Spinal cord (tissue), 10 donors: ENCODE data around the gene CATSPER4. TPM values are rescaled to one million over a fixed set of nuclear protein-coding genes. Genes with fewer than 3 reads are reported as not detected.
A peak's percentile ranks its signal among the peaks of the same experiment; 100 is the strongest.

ENCODE experiments used
- DNase-seq, 6 donors: peaks; one replicate each; pipeline versions ENCODE4 v3.0.0 to v3.0.0-alpha.2; 2013 to 2015; ENCODE audit warnings: low spot score in 6 of 6, low read depth in 4 of 6
- H3K27ac ChIP-seq: one replicate; pipeline ENCODE4 v1.5.1; 2013; ENCODE audit warnings: low read depth, low read length, control low read depth
- H3K27me3 ChIP-seq: one replicate; pipeline ENCODE4 v1.6.1; 2013; ENCODE audit warnings: low read length; ENCODE audit not compliant: control insufficient read depth, insufficient read depth
- H3K36me3 ChIP-seq: one replicate; pipeline ENCODE4 v1.6.1; 2013; ENCODE audit warnings: low read length; ENCODE audit not compliant: control insufficient read depth, insufficient read depth
- H3K4me1 ChIP-seq: one replicate; pipeline ENCODE4 v1.6.1; 2013; ENCODE audit warnings: low read length; ENCODE audit not compliant: control insufficient read depth, insufficient read depth
- H3K4me3 ChIP-seq: one replicate; pipeline ENCODE4 v1.5.1; 2013; ENCODE audit warnings: low read depth, low read length, control low read depth
- H3K9me3 ChIP-seq: one replicate; pipeline ENCODE4 v1.6.1; 2013; ENCODE audit warnings: low read length; ENCODE audit not compliant: control insufficient read depth, insufficient read depth
- WGBS: methylation state at CpG from one replicate; pipeline ENCODE4 v1.1.5; 2013; ENCODE audit warnings: missing lambda C conversion rate; ENCODE audit not compliant: insufficient coverage; 5-methylcytosine and 5-hydroxymethylcytosine counted together
- polyA plus RNA-seq, 2 donors: library from polyadenylated mRNA; unstranded; fragments of 120-200 nt; gene quantifications; one replicate each; pipeline ENCODE4 v1.2.1, GENCODE V29; 2013; ENCODE audit not compliant: insufficient read length in 2 of 2
- total RNA-seq, 2 donors: library from RNA; depleted of rRNA in 1 of 2; stranded (reverse); fragments of 120-200 nt in 1 of 2; fragments of >200 nt in 1 of 2; gene quantifications; one replicate each; pipeline versions ENCODE4 v1.2.3 to v1.2.4, GENCODE V29; 2013 to 2014
- donor health status: healthy.

The CATSPER4 gene
- total and polyA plus RNA-seq, 4 donors = 0.11 to 0.14 TPM; not detected in 2

- peak; percentile 92 to 99 (median 94) for DNase-seq
- H3K36me3 ChIP-seq = no peaks in the 10 kb centered on the region
- peaks cover 11% of the 10 kb centered on the region for H3K4me1 ChIP-seq
- H3K9me3 ChIP-seq = no peaks in the 10 kb centered on the region
- H3K4me3 ChIP-seq = peak within 1 kb of the TSS; percentile 89
- 0% methylated on average over 73 of the region's 73 CpGs for WGBS
- H3K27ac ChIP-seq = peak within 1 kb of the TSS; percentile 97
- no peaks in the 10 kb centered on the region for H3K27me3 ChIP-seq
These were observed 43.7 kb downstream of the CATSPER4 start, which contains the start of gene CEP85 for GRCh38 chr1:26233903-26234643. TSS of gene CEP85 (plus strand) at chr1:26234200. CDS start at chr1:26239784, 5,584 bp downstream.

- 0% methylated on average over 21 of the region's 30 CpGs for WGBS
- H3K27me3 ChIP-seq = no peaks in the 10 kb centered on the region
These were observed 44.4 kb downstream of the CATSPER4 start for GRCh38 chr1:26234644-26235370.

GRCh38 chr1:26237230-26237966 is 47.0 kb downstream of the CATSPER4 start:
- Histone ChIP-seq H3K4me3 (no peak overlapping the region), H3K36me3 (no peaks in the 10 kb centered on the region), H3K27ac (no peak overlapping the region), H3K27me3 (no peaks in the 10 kb centered on the region), H3K9me3 (no peaks in the 10 kb centered on the region), H3K4me1 (peaks cover 11% of the 10 kb centered on the region)
- 100% methylated on average over 1 of the region's 6 CpGs for WGBS
- DNase-seq = no peak

More at GRCh38 chr1:26234644-26235370, 44.4 kb downstream of the CATSPER4 start:
- no peaks in the 10 kb centered on the region for H3K36me3 ChIP-seq
- H3K27ac ChIP-seq = peak overlapping the region; percentile 97
- peaks cover 11% of the 10 kb centered on the region for H3K4me1 ChIP-seq
- no peaks in the 10 kb centered on the region for H3K9me3 ChIP-seq
- DNase-seq = peak in 2 of 6 donors; percentile 18 to 30
- peak overlapping the region; percentile 89 for H3K4me3 ChIP-seq

- peaks cover 5% of the 10 kb centered on the region for H3K4me1 ChIP-seq
- no peak overlapping the region for H3K27ac ChIP-seq
- no peak for DNase-seq
- H3K9me3 ChIP-seq = no peaks in the 10 kb centered on the region
- 40% methylated on average over 1 of the region's 4 CpGs for WGBS
- H3K27me3 ChIP-seq = no peaks in the 10 kb centered on the region
- peaks cover 9% of the 10 kb centered on the region for H3K36me3 ChIP-seq
- H3K4me3 ChIP-seq = no peak overlapping the region
These were observed 49.5 kb downstream of the CATSPER4 start for GRCh38 chr1:26239936-26240335.

Other genes starting within 250 kb of the CATSPER4 start
- 10 to 100 TPM in 1 of 2 donors, 1 to 10 TPM in 1; 6.6 to 11.1 TPM for gene PAFAH2, start 192.5 kb upstream of the CATSPER4 start, total RNA-seq
- 1 to 10 TPM; 6.8 to 9.5 TPM for gene PAFAH2, start 192.5 kb upstream of the CATSPER4 start, polyA plus RNA-seq
- 1 to 10 TPM; 2.3 to 3.0 TPM for gene EXTL1, start 168.8 kb upstream of the CATSPER4 start, total RNA-seq
- gene EXTL1, start 168.8 kb upstream of the CATSPER4 start, polyA plus RNA-seq = 10 to 100 TPM; 12.9 to 14.8 TPM
- gene SLC30A2, start 144.5 kb upstream of the CATSPER4 start, total RNA-seq = under 1 TPM in 1 of 2 donors, not detected in 1; 0.11 TPM
- under 1 TPM; 0.19 to 0.26 TPM for gene SLC30A2, start 144.5 kb upstream of the CATSPER4 start, polyA plus RNA-seq
- gene TRIM63, start 123.0 kb upstream of the CATSPER4 start, total RNA-seq = not detected
- gene TRIM63, start 123.0 kb upstream of the CATSPER4 start, polyA plus RNA-seq = not detected
- 10 to 100 TPM; 15.1 to 24.8 TPM for gene PDIK1L, start 78.8 kb upstream of the CATSPER4 start, total RNA-seq
- gene PDIK1L, start 78.8 kb upstream of the CATSPER4 start, polyA plus RNA-seq = 10 to 100 TPM; 21.6 to 28.8 TPM
- gene FAM110D, start 31.5 kb upstream of the CATSPER4 start, total RNA-seq = 1 to 10 TPM in 1 of 2 donors, under 1 TPM in 1; 0.10 to 1.7 TPM
- gene FAM110D, start 31.5 kb upstream of the CATSPER4 start, polyA plus RNA-seq = 1 to 10 TPM; 1.3 to 1.8 TPM
- under 1 TPM in 1 of 2 donors, not detected in 1; 0.50 TPM for gene C1orf232, start 21.6 kb upstream of the CATSPER4 start, total RNA-seq
- gene C1orf232, start 21.6 kb upstream of the CATSPER4 start, polyA plus RNA-seq = 1 to 10 TPM; 1.1 to 1.4 TPM
- 10 to 100 TPM in 1 of 2 donors, 1 to 10 TPM in 1; 9.3 to 17.6 TPM for gene ZNF593, start 20.7 kb upstream of the CATSPER4 start, total RNA-seq
- gene ZNF593, start 20.7 kb upstream of the CATSPER4 start, polyA plus RNA-seq = 10 to 100 TPM; 17.3 to 21.1 TPM
- not detected for gene ZNF593OS, start 18.8 kb upstream of the CATSPER4 start, total RNA-seq
- gene ZNF593OS, start 18.8 kb upstream of the CATSPER4 start, polyA plus RNA-seq = 1 to 10 TPM; 2.3 to 2.7 TPM
- 1 to 10 TPM; 1.8 to 2.0 TPM for gene CNKSR1, start 13.1 kb upstream of the CATSPER4 start, total RNA-seq
- 10 to 100 TPM in 1 of 2 donors, 1 to 10 TPM in 1; 6.1 to 11.2 TPM for gene CNKSR1, start 13.1 kb upstream of the CATSPER4 start, polyA plus RNA-seq
- 10 to 100 TPM; 14.7 to 16.1 TPM for gene CEP85, start 43.6 kb downstream of the CATSPER4 start, total RNA-seq
- gene CEP85, start 43.6 kb downstream of the CATSPER4 start, polyA plus RNA-seq = 10 to 100 TPM; 17.3 to 20.3 TPM
- gene SH3BGRL3, start 89.5 kb downstream of the CATSPER4 start, total RNA-seq = 10 to 100 TPM; 12.4 to 44.7 TPM
- gene SH3BGRL3, start 89.5 kb downstream of the CATSPER4 start, polyA plus RNA-seq = 100 to 1,000 TPM; 226 to 228 TPM
- 10 to 100 TPM in 1 of 2 donors, 1 to 10 TPM in 1; 7.5 to 23.7 TPM for gene UBXN11, start 116.0 kb downstream of the CATSPER4 start, total RNA-seq
- 10 to 100 TPM; 32.3 to 39.1 TPM for gene UBXN11, start 116.0 kb downstream of the CATSPER4 start, polyA plus RNA-seq
- 1 to 10 TPM; 1.4 TPM for gene CD52, start 127.4 kb downstream of the CATSPER4 start, total RNA-seq
- gene CD52, start 127.4 kb downstream of the CATSPER4 start, polyA plus RNA-seq = under 1 TPM; 0.57 to 0.95 TPM
- gene CRYBG2, start 163.5 kb downstream of the CATSPER4 start, total RNA-seq = under 1 TPM; 0.30 to 0.66 TPM
- gene CRYBG2, start 163.5 kb downstream of the CATSPER4 start, polyA plus RNA-seq = 1 to 10 TPM; 1.9 to 2.3 TPM
- gene ZNF683, start 182.1 kb downstream of the CATSPER4 start, total RNA-seq = not detected
- under 1 TPM in 1 of 2 donors, not detected in 1; 0.14 TPM for gene ZNF683, start 182.1 kb downstream of the CATSPER4 start, polyA plus RNA-seq
- gene LIN28A, start 220.2 kb downstream of the CATSPER4 start, total RNA-seq = not detected
- under 1 TPM in 1 of 2 donors, not detected in 1; 0.20 TPM for gene LIN28A, start 220.2 kb downstream of the CATSPER4 start, polyA plus RNA-seq
- gene DHDDS, start 241.7 kb downstream of the CATSPER4 start, total RNA-seq = 10 to 100 TPM; 28.1 to 37.7 TPM
- 10 to 100 TPM; 35.0 to 48.3 TPM for gene DHDDS, start 241.7 kb downstream of the CATSPER4 start, polyA plus RNA-seq